Osteoblast (primary cell): ENCODE data around the gene TMEM234. TPM values are rescaled to one million over a fixed set of nuclear protein-coding genes. Genes with fewer than 3 reads are reported as not detected.

Experiments used
- DNase-seq: peaks from one replicate; pipeline ENCODE4 v3.0.0; 2011; ENCODE audit warnings: low spot score, mixed read lengths; ENCODE audit not compliant: insufficient read length; ENCODE audit errors: missing footprints
- H2AFZ ChIP-seq: 2 replicates; pipeline ENCODE4 v1.6.0; 2011; ENCODE audit warnings: mild to moderate bottlenecking, low read length
- H3K27ac ChIP-seq: 2 replicates; pipeline ENCODE4 v1.5.1; 2011; ENCODE audit warnings: mild to moderate bottlenecking, low read depth, low read length, moderate library complexity
- H3K27me3 ChIP-seq: 2 replicates; pipeline ENCODE4 v1.6.0; 2012; ENCODE audit warnings: mild to moderate bottlenecking, control low read depth, inconsistent platforms, low read length, moderate library complexity; ENCODE audit not compliant: insufficient read depth
- H3K36me3 ChIP-seq: 2 replicates; pipeline ENCODE4 v1.5.1; 2011; ENCODE audit warnings: mild to moderate bottlenecking, low read length, control low read depth, moderate library complexity; ENCODE audit not compliant: insufficient read depth
- H3K4me1 ChIP-seq: 2 replicates; pipeline ENCODE4 v1.5.1; 2011; ENCODE audit warnings: mild to moderate bottlenecking, low read length, control low read depth, moderate library complexity; ENCODE audit not compliant: insufficient read depth
- H3K4me2 ChIP-seq: 2 replicates; pipeline ENCODE4 v1.6.0; 2011; ENCODE audit warnings: mild to moderate bottlenecking, low read length; ENCODE audit not compliant: insufficient read depth
- H3K4me3 ChIP-seq: fragments of 200-600 bp; sonication (generic); 3 replicates; pipeline ENCODE4 v1.5.1; 2012; ENCODE audit warnings: mild to moderate bottlenecking, low read length, inconsistent platforms; ENCODE audit not compliant: insufficient read depth
- H3K79me2 ChIP-seq: 2 replicates; pipeline ENCODE4 v1.6.0; 2012; ENCODE audit warnings: mild to moderate bottlenecking, low read length, control low read depth, inconsistent platforms; ENCODE audit not compliant: insufficient read depth
- H3K9me3 ChIP-seq: 2 replicates; pipeline ENCODE4 v1.5.1; 2011; ENCODE audit warnings: low read depth, low read length, control low read depth
- H4K20me1 ChIP-seq: 2 replicates; pipeline ENCODE4 v1.6.0; 2012; ENCODE audit warnings: mild to moderate bottlenecking, low read length, control low read depth; ENCODE audit not compliant: insufficient read depth
- total RNA-seq: library from RNA; depleted of rRNA; stranded (reverse); fragments of >200 nt; gene quantifications from 2 replicates; pipeline ENCODE4 v1.2.3, GENCODE V29; 2012
- TF ChIP-seq, protein P1 (sequence below): IDR thresholded peaks from 2 replicates; pipeline ENCODE4 v1.5.1; 2011; ENCODE audit warnings: mild to moderate bottlenecking, low read depth, low read length, moderate library complexity; ENCODE audit errors: extremely low read depth

The TMEM234 gene
- total RNA-seq, 1 donor = 24.2 TPM

DNA sequence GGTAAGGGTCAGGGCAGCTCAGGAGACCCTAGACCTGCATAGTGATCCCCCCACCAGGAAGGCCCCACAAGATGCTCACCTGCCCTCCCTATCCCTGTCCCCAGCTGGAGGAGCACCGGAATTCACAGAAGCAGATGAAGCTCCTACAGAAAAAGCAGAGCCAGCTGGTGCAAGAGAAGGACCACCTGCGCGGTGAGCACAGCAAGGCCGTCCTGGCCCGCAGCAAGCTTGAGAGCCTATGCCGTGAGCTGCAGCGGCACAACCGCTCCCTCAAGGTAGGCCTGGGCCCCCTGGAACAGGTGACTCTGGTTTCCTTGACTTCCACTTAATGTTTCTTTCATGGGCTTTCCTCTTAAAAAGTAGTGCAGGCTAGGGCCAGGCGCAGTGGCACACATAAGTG, 34.3 kb downstream of the TMEM234 start:
- Histone ChIP-seq H3K27ac (no peak overlapping the region), H2AFZ (no peak overlapping the region), H3K79me2 (peaks cover 76% of the 10 kb centered on the region), H4K20me1 (peaks cover 69% of the 10 kb centered on the region), H3K4me3 (no peak overlapping the region), H3K4me1 (no peaks in the 10 kb centered on the region), H3K27me3 (no peaks in the 10 kb centered on the region), H3K4me2 (no peak overlapping the region), H3K36me3 (peaks cover 87% of the 10 kb centered on the region), H3K9me3 (no peaks in the 10 kb centered on the region)
- TF ChIP-seq, protein P1, sequence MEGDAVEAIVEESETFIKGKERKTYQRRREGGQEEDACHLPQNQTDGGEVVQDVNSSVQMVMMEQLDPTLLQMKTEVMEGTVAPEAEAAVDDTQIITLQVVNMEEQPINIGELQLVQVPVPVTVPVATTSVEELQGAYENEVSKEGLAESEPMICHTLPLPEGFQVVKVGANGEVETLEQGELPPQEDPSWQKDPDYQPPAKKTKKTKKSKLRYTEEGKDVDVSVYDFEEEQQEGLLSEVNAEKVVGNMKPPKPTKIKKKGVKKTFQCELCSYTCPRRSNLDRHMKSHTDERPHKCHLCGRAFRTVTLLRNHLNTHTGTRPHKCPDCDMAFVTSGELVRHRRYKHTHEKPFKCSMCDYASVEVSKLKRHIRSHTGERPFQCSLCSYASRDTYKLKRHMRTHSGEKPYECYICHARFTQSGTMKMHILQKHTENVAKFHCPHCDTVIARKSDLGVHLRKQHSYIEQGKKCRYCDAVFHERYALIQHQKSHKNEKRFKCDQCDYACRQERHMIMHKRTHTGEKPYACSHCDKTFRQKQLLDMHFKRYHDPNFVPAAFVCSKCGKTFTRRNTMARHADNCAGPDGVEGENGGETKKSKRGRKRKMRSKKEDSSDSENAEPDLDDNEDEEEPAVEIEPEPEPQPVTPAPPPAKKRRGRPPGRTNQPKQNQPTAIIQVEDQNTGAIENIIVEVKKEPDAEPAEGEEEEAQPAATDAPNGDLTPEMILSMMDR = no peak
- no peak for DNase-seq

DNA sequence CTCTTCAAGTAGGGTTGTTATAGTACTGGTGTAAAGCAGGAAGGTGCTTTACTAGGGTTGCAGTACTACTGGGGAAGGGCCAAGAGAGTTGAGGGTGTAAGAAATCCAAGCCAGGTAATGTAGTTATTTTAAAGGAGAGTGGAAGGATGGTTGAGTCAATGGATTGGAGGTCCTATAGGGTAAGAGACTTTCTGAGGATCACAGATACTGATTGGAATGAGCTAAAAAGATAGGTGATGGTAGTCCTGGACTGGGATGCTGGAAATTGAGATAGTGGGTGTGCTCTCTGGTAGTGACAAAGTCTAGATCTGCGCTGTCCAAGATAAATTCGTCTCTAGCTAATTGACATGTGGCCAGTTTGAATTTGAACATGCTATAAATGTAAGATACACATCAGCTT, 35.7 kb downstream of the TMEM234 start:
- DNase-seq = no peak
- Histone ChIP-seq H3K4me3 (no peak overlapping the region), H2AFZ (no peak overlapping the region), H3K4me2 (no peak overlapping the region), H3K4me1 (peaks cover 8% of the 10 kb centered on the region), H3K9me3 (no peaks in the 10 kb centered on the region), H3K36me3 (peaks cover 82% of the 10 kb centered on the region), H3K79me2 (peaks cover 81% of the 10 kb centered on the region), H4K20me1 (peaks cover 71% of the 10 kb centered on the region), H3K27me3 (no peaks in the 10 kb centered on the region), H3K27ac (no peak overlapping the region)
- TF ChIP-seq, protein P1 = no peak

DNA sequence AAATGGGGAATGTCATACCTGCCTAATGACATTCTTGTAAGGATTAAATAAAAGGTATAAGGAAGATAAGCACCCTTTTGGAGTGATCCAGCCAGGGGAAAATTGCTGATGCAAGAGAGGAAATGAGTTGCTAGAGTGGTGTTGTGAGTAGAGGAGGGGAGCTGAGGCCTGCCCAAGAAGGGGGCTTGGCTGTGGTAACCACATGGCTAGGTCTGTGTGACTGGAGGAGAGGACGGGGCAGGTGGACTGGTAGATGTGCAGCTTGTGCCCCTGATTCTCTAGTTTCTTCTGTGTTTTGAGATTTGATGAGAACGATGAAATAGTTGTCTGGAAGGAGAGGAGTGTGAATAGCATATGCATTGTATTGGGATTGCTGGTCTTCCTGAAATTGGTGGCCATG, 36.1 kb downstream of the TMEM234 start:
- peaks cover 81% of the 10 kb centered on the region for H3K36me3 ChIP-seq

DNA sequence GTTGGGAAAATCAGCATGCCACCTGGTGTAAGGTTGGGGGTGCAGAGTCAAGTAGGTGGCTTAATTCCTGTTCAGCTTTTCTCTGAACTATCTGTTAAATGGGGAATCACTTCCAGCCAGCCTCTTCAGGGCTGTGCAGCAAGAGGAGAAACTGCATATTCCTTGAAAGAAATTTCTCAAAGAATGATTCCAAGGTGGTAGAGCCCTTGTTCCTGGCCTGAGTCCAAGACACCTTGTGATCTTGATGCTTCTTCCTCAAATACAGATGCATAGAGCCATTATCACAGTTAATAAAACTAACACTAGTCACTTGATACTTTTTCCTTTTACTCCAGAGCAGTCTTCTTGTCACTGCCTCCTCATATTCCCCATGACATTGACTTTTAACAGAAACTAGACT, 37.5 kb downstream of the TMEM234 start:
- H3K4me1 ChIP-seq = peaks cover 17% of the 10 kb centered on the region
- no peaks in the 10 kb centered on the region for H3K27me3 ChIP-seq
- no peak for DNase-seq
- H3K4me3 ChIP-seq = no peak overlapping the region
- H3K9me3 ChIP-seq = no peaks in the 10 kb centered on the region
- no peak overlapping the region for H3K4me2 ChIP-seq
- peaks cover 69% of the 10 kb centered on the region for H3K36me3 ChIP-seq
- H3K27ac ChIP-seq = no peak overlapping the region
- no peak overlapping the region for H2AFZ ChIP-seq
- H4K20me1 ChIP-seq = peaks cover 71% of the 10 kb centered on the region
- TF ChIP-seq, protein P1 = no peak
- H3K79me2 ChIP-seq = peaks cover 87% of the 10 kb centered on the region

More for the DNA sequence above, 36.1 kb downstream of the TMEM234 start:
- H4K20me1 ChIP-seq = peaks cover 72% of the 10 kb centered on the region
- no peak overlapping the region for H3K4me3 ChIP-seq
- peak overlapping the region; percentile 49 for H3K27ac ChIP-seq
- no peaks in the 10 kb centered on the region for H3K9me3 ChIP-seq
- TF ChIP-seq, protein P1 = no peak
- no peak overlapping the region for H2AFZ ChIP-seq
- peaks cover 13% of the 10 kb centered on the region for H3K4me1 ChIP-seq
- no peak for DNase-seq
- peaks cover 83% of the 10 kb centered on the region for H3K79me2 ChIP-seq
- H3K27me3 ChIP-seq = no peaks in the 10 kb centered on the region
- H3K4me2 ChIP-seq = no peak overlapping the region
